ENCODE results near the gene SNORC. TPM values are rescaled to one million over a fixed set of nuclear protein-coding genes. Genes with fewer than 3 reads are reported as not detected.

SNORC gene
- total RNA-seq, 1 donor from 2014 or later = 5.0 TPM

DNA sequence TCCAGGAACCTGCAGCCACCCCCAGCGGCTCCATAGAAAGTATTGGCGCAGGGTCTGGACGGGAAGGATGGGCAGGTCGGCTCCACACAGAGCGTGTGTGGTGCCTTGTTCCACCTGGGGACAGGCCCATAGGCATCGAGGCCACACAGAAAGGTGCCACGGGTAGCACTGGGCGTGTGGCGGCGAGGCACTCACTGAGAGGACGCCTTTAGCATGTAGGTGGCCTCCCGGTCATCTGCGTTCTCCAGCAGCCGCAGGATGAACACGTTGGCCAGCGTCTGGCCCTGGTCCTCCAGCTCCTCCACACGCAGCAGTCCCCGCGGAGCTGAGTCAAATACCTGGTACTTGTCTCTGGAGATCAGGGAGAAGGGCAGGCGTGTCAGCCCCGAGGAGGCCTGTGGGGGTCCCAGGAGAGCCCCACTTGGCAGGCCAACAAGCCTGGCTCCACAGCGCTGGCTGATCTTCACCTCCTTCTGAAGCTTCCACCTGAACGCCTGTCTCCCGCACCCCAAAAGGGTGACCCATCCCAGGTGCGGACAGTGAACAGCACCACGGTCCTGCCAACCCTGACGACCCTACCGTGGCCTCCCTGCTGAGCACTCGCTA lies 13.2 kb downstream of the SNORC start:
- no peak for DNase-seq (ENCODE audit: low read depth)
- no peak overlapping the region for H3K4me3 ChIP-seq (ENCODE audit: low read depth, low read length)
- TF ChIP-seq, protein P1, sequence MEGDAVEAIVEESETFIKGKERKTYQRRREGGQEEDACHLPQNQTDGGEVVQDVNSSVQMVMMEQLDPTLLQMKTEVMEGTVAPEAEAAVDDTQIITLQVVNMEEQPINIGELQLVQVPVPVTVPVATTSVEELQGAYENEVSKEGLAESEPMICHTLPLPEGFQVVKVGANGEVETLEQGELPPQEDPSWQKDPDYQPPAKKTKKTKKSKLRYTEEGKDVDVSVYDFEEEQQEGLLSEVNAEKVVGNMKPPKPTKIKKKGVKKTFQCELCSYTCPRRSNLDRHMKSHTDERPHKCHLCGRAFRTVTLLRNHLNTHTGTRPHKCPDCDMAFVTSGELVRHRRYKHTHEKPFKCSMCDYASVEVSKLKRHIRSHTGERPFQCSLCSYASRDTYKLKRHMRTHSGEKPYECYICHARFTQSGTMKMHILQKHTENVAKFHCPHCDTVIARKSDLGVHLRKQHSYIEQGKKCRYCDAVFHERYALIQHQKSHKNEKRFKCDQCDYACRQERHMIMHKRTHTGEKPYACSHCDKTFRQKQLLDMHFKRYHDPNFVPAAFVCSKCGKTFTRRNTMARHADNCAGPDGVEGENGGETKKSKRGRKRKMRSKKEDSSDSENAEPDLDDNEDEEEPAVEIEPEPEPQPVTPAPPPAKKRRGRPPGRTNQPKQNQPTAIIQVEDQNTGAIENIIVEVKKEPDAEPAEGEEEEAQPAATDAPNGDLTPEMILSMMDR (conservative IDR thresholded peaks at IDR 0.05; ENCODE audit: low read depth, low read length) = no peak

DNA sequence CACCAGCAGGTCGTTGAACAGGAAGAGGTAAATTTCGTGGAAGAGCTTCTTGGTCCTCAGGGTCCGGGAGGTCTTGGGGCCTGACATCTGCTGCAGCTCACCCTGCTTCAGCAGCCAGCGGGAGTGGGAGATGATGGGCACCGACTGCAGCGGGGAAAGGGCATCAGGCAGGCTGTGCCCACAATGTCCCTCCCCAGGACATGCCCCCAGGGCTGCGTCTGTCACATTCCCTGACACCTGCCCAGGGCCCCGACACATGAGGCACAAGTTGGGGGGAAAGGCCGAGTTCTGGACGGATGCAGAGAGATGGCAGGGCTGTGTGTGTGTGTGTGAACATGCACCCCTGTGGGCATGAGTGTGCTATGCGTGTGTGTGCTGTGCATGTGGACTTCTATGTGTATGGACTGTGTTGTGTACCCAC lies 13.9 kb downstream of the SNORC start:
- DNase-seq (ENCODE audit: low read depth) = no peak
- H3K4me3 ChIP-seq (ENCODE audit: low read depth, low read length) = no peak overlapping the region
- TF ChIP-seq, protein P1 (conservative IDR thresholded peaks at IDR 0.05; ENCODE audit: low read depth, low read length) = no peak

DNA sequence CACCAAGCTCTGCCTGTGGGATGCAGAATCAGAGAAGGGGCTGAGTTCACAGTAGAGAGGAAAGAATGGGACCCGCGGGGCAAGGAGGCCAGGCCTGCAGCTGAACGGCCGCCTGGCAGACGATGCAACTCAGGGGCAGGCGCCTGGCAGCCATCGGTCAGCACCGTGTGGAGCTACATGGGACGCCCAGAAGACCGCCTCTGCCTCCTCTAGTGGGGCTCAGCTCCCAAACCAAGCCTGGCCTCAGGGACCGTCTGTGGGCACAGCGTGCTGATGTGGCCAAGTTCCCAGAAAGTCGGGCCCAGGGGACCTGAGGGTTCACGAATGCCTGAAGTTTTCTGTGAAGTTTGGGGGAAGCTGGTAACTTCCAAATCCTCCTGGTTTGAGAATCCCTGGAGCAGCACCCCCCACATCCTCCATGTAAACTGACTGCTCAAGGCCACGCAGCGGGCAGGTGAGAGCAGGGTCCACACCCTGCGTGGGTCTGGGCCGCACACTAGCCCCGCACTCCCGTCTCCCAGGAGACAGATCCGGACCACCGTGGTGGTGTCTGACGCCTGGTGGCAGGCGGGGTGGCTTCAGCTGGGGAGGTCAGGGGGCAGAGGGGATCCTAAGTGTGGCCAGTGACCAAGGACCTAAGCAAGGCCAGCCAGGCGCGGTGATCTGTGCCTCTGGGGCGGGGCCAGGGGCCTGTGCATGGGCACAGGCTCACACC lies 14.6 kb downstream of the SNORC start:
- TF ChIP-seq, protein P1 (conservative IDR thresholded peaks at IDR 0.05; ENCODE audit: low read depth, low read length) = no peak
- no peak overlapping the region for H3K4me3 ChIP-seq (ENCODE audit: low read depth, low read length)
- no peak for DNase-seq (ENCODE audit: low read depth)

DNA sequence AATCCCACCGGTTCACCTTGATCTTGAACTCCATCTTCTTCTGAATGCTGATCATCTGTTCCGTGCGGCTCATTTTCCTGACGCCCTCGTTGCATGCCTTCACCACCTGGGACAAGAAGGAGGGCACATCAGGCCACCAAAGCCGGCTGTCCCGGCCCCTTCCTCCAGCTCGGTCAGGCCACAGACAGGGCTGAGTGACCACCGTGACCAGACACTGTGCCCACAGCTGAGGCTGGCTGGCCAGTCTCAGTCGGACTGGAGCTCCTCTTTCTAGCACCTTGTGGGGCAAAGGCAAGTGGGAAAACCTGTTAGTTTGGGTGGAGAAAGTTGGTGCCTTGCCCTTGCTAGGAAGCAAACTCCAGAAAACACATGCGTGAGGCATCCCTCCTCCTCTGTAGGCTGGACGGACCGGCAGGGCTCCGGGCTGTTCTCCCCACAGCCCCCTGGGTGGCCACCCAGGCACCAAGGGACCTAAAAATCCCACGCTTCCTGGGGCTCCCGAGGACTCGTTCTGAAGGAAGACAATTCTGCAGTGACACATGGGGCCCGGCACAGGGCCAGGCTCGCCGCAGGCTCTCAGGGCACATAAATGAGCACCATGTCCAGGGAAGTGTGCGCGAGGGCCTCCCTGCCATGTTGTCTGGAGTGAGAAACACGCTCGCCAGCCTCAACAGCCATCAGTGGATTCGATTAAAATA lies 15.3 kb downstream of the SNORC start:
- no peak overlapping the region for H3K4me3 ChIP-seq (ENCODE audit: low read depth, low read length)
- no peak for DNase-seq (ENCODE audit: low read depth)
- TF ChIP-seq, protein P1 (conservative IDR thresholded peaks at IDR 0.05; ENCODE audit: low read depth, low read length) = no peak

DNA sequence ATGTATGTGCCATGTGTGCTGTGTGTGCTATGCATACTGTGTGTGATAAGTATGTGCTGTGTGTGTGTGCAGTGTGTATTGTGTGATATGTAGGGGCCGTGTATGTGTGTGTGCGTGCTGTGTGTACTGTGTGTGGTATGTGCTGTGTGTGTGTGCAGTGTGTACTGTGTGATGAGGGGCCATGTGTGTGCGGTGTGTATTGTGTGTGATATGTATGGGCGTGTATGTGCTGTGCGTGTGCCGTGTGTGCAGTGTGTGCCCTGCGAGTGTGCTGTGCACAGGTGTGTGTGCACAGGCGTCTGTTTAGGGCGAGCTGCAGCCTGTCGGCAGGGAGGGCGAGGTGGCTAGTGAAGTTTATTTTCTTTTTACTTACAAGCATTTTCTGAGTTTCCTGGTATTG lies 16.1 kb downstream of the SNORC start:
- TF ChIP-seq, protein P1 (conservative IDR thresholded peaks at IDR 0.05; ENCODE audit: low read depth, low read length) = no peak
- H3K4me3 ChIP-seq (ENCODE audit: low read depth, low read length) = no peak overlapping the region
- no peak for DNase-seq (ENCODE audit: low read depth)

DNA sequence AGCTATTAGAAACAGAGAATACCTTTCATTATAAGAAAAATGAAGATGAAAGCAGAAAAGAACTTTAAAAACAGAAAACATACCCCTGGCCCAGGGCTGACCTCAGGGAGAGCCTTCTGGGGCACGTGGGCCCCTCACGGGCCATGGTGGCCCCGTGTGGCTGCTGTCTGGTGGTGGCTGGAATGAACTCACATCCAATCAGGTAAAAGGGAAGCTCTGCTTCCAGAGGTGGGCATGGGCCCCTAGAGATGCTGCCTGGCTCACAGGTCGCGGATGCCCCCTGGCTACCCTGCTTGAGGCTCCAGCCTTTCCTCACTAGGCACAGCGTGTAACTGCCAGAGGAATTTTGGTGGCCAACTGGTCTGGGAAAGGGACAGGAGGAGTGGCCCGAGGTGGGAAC lies 16.6 kb downstream of the SNORC start:
- TF ChIP-seq, protein P1 (conservative IDR thresholded peaks at IDR 0.05; ENCODE audit: low read depth, low read length) = no peak
- no peak overlapping the region for H3K4me3 ChIP-seq (ENCODE audit: low read depth, low read length)
- DNase-seq (ENCODE audit: low read depth) = no peak
